GM19025 (cell line): ENCODE measurements around the gene NCOA1.

Experiments used
- ATAC-seq: cut with Tn5 transposase; IDR thresholded peaks from one replicate; pipeline ENCODE4 v1.9.1; 2021; ENCODE audit warnings: mild to moderate bottlenecking, low read depth, moderate library complexity; ENCODE audit not compliant: unreplicated experiment

The NCOA1 gene

DNA sequence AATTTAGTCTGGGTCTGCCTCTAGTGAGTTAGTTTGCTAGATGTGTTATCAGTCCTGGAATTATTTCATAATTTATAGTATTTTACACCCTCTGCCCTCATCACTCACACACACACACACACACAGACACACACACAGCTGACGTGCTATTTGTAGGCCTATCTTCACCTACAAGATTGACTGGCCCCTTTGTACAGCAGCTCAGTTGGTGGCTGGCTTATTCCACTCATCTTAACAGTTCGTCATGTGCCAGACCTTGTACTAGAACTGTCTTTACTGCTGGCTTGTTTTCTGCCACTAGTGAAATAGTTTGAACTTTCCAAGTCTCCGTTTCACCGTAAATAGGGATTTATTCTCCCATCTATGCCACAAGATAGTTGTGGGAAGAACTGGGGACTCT lies 323.5 kb downstream of the NCOA1 start:
- ATAC-seq: no peak

DNA sequence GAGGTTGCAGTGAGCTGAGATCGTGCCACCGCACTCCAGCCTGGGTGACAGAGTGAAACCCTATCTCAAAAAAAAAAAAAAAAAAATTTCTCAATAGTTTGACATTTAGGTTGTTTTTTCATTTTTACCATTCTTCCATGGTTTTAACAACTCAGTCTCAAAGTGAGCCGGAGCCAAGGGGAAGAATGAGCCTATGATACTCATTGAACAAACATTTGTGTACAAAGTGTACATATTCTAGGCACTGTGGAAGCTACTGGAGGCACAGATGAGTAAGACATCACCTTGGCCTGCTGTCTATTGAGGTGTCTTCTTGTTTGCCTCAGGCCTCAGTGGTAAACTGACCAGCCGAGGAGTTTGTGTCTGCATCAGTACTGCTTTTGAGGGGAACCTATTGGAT lies 324.1 kb downstream of the NCOA1 start:
- ATAC-seq: no peak

DNA sequence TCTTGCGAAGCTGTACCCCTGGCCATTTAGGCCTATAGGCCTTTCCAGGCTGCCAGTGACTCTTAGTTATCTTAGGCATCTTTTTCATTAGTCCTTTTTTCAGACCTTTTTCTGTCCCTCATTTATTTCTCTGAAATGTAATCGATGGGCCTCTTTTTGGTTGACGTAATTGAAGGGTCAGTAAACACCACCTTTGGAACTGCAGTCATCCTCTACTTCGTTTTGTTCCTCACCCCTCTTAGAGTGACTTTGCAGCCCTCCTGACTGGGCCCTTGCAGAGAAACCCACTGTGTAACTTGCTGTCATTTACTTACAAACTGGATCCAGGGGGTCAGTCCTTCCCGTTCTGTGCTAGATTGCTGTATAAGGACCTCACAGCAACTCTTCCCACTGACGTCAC lies 325.4 kb downstream of the NCOA1 start:
- ATAC-seq: no peak

DNA sequence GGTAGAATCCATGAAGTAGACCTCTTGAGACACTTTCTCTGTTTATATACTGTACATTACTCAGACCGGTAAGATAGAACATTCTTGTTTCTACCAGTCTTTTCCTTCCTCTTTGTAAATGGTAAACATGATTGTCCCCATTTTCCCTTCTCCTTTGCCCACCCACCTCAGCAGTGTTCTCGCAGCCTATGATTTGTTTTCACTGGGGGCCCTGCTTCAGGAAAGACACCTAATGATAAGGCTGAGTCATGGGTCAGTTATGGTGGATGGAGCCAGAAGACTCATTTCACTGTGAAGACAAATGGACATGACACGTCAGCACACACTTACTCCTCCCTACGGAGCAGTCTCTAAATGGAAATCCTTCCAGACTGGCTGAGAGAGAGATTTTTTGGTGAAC lies 325.8 kb downstream of the NCOA1 start:
- no peak for ATAC-seq

DNA sequence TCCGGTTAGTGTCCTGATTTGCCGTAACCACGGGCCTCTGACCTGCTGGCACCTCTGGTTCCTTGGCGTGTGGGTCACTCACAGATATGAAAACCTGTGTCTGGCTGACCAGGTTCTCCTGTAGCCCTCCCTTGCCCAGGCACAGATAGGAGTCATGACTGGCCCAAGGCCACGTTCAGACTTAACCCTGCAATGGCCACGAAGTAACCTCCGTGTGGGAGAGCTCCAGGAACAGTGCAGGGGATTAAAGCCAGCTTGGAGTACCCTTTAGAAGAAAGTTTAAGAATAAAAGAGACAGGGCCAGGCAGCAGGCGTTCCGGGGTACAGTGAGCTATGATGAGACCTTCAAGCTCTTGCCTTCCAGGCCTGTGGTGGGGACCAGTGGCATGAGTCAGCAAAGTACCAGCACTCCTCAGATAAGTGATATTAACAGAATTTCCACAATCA lies 327.7 kb downstream of the NCOA1 start:
- no peak for ATAC-seq

DNA sequence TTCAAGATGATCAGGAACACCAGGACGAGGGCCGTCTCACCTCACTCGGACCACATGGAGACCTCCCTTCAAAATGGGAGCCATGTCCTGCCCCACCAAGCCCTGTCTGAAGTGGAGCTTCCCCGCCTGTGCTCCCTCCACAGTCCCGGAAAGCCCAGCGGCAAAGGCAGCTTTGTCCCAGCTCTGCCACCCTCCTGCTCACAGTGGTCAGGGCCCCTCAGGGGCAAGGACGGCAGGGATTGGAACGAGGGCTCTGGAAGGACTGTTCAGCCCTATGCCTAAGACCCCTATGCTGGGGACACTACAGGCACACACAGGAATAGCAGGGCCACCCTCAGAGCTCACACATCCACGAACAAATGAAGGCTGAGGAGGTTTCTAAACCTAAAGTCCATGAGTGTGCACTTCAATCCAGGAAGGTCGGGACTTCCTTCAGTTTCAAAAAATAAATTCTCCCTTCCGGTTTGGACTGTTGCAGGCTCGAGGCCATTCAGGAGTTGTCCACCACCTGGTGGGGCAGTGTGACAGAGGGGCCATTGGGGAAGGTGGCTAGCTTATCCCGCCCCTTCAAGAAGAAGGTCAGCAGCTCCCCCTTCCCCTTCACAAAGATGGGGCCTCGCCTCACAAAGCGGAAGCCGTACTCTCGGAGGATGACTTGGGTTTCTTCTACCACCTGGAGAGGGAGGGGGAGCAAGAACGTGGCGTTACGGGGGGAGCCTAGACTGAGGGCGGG lies 328.6 kb downstream of the NCOA1 start:
- no peak for ATAC-seq

DNA sequence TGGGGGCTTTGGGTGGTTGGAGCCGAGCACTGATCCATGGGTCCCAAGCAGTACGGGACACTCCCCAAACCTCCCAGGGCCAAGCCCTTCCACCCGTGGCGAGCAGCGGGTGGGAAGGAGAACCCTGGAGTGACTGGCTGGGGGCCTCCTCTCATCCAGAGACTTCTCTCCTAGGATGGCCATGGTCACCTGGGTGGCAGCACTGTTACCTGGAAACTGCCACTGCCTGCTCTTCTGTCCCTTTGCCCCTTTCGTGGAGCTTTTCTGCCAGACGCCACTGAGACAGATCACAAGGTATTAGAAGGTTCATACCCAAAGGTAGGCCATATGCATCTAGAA lies 329.1 kb downstream of the NCOA1 start:
- ATAC-seq: no peak
